Astrocyte (in vitro differentiated cells and primary cell): ENCODE data around the gene ZNF408. TPM values are rescaled to one million over a fixed set of nuclear protein-coding genes. Genes with fewer than 3 reads are reported as not detected.
A peak's percentile ranks its signal among the peaks of the same experiment; 100 is the strongest.

Source experiments
- DNase-seq: peaks from one replicate; pipeline ENCODE4 v3.0.0-alpha.2; 2010; ENCODE audit warnings: low read depth
- FAIRE-seq: peaks from 2 replicates; lab custom pipeline; 2011; peaks lifted over from hg19 to GRCh38; lab: Jason Lieb, UNC
- H2AFZ ChIP-seq: 2 replicates; pipeline ENCODE4 v1.6.0; 2012; ENCODE audit warnings: low read depth, low read length, inconsistent platforms
- H3K27ac ChIP-seq: 2 replicates; pipeline ENCODE4 v1.5.1; 2011; ENCODE audit warnings: low read depth, low read length, inconsistent platforms
- H3K27me3 ChIP-seq: 2 replicates; pipeline ENCODE4 v1.6.0; 2011; ENCODE audit warnings: low read length, inconsistent platforms; ENCODE audit not compliant: insufficient read depth
- H3K36me3 ChIP-seq: 2 replicates; pipeline ENCODE4 v1.5.1; 2011; ENCODE audit warnings: low read length, inconsistent platforms; ENCODE audit not compliant: insufficient read depth
- H3K4me1 ChIP-seq: 2 replicates; pipeline ENCODE4 v1.5.1; 2011; ENCODE audit warnings: low read length, inconsistent platforms; ENCODE audit not compliant: insufficient read depth
- H3K4me2 ChIP-seq: 2 replicates; pipeline ENCODE4 v1.6.0; 2012; ENCODE audit warnings: low read length, inconsistent platforms
- H3K4me3 ChIP-seq: 2 replicates; pipeline ENCODE4 v1.5.1; 2011; ENCODE audit warnings: low read depth, mild to moderate bottlenecking, low read length, inconsistent platforms; ENCODE audit not compliant: insufficient read depth
- H3K79me2 ChIP-seq: 2 replicates; pipeline ENCODE4 v1.6.0; 2012; ENCODE audit warnings: mild to moderate bottlenecking, low read length, inconsistent platforms; ENCODE audit not compliant: insufficient read depth
- H3K9ac ChIP-seq: 2 replicates; pipeline ENCODE4 v1.6.0; 2012; ENCODE audit warnings: mild to moderate bottlenecking, low read length, inconsistent platforms
- H3K9me3 ChIP-seq: 2 replicates; pipeline ENCODE4 v1.5.1; 2012; ENCODE audit warnings: low read depth, mild to moderate bottlenecking, low read length, inconsistent platforms; ENCODE audit not compliant: insufficient read depth
- H4K20me1 ChIP-seq: 2 replicates; pipeline ENCODE4 v1.6.0; 2012; ENCODE audit warnings: low read length, inconsistent platforms; ENCODE audit not compliant: insufficient read depth
- H3K27ac Mint-ChIP-seq: one replicate; pipeline ENCODE4 v1.8.0; 2021; ENCODE audit warnings: mild to moderate bottlenecking, mixed read lengths; ENCODE audit not compliant: unreplicated experiment
- H3K27me3 Mint-ChIP-seq: one replicate; pipeline ENCODE4 v1.8.0; 2021; ENCODE audit warnings: low read depth, mixed read lengths; ENCODE audit not compliant: unreplicated experiment
- H3K36me3 Mint-ChIP-seq: one replicate; pipeline ENCODE4 v1.8.0; 2021; ENCODE audit warnings: low read depth, mixed read lengths; ENCODE audit not compliant: unreplicated experiment
- H3K4me1 Mint-ChIP-seq: one replicate; pipeline ENCODE4 v1.8.0; 2021; ENCODE audit warnings: low read depth, mixed read lengths; ENCODE audit not compliant: unreplicated experiment
- H3K4me3 Mint-ChIP-seq: one replicate; pipeline ENCODE4 v1.8.0; 2021; ENCODE audit warnings: mild to moderate bottlenecking, moderate library complexity, mixed read lengths; ENCODE audit not compliant: unreplicated experiment
- H3K9me3 Mint-ChIP-seq: one replicate; pipeline ENCODE4 v1.8.0; 2021; ENCODE audit warnings: mild to moderate bottlenecking, mixed read lengths; ENCODE audit not compliant: unreplicated experiment
- EZH2 ChIP-seq: IDR thresholded peaks from 2 replicates; pipeline ENCODE4 v1.6.1; 2012; ENCODE audit warnings: mild to moderate bottlenecking, low read length, inconsistent platforms; ENCODE audit not compliant: insufficient read depth
- total RNA-seq: library from RNA; stranded (reverse); gene quantifications from 2 replicates; pipeline ENCODE4 v1.2.1, GENCODE V29; 2021
- TF ChIP-seq, protein P1 (sequence below): IDR thresholded peaks from 2 replicates; pipeline ENCODE4 v1.5.1; 2011; ENCODE audit warnings: low read depth, mild to moderate bottlenecking, inconsistent platforms, low read length, moderate library complexity; ENCODE audit not compliant: insufficient read depth

Gene ZNF408
- total RNA-seq, 1 donor from 2014 or later: 18.3 TPM

DNA sequence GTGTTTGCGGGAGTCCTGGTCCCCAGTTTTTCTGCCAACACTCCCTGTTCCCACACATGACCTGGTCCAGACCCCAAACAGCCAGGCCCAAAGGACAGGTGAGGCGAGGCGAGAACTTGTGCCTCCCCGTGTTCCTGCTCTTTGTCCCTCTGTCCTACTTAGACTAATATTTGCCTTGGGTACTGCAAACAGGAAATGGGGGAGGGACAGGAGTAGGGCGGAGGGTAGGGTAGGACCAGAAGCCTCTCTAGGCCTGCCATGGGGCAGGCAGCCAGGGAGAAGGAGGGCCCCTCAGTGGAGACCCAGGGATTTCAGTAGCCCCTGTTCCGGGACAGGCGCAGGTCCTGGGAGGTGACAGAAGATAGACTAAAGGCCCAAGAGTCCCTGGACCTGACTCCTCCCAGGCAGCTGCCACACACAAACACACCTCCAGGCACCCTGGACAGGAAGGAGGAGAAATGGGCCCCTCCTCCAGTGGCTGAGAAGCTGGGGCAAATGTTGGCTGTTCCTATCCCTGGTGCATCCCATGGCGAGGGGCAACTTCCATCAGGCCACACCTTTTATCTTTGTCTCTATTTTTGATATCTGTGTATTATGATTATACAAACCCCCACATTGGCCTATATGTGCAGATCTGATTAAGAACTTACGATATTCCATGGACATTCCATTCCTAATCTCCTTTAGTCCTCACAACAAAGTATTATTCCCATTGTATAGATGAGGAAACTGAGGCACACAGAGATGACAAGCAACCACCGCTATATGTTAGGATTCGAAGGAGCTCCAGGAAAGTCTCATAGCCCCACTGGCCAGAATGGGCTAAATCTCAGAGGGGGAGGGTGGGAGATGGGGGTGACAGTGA is 17.6 kb downstream of the ZNF408 start:
- H3K9ac ChIP-seq: no peak overlapping the region
- Mint-ChIP-seq H3K4me3 (no peak overlapping the region), H3K27me3 (no peaks in the 10 kb centered on the region), H3K36me3 (peaks cover 3% of the 10 kb centered on the region), H3K27ac (no peak overlapping the region), H3K4me1 (peaks cover 9% of the 10 kb centered on the region), H3K9me3 (no peaks in the 10 kb centered on the region)
- H2AFZ ChIP-seq: peak overlapping the region; percentile 47
- FAIRE-seq (no peak), DNase-seq (no peak)
- no peaks in the 10 kb centered on the region for H3K9me3 ChIP-seq
- no peaks in the 10 kb centered on the region for H3K36me3 ChIP-seq
- peaks cover 19% of the 10 kb centered on the region for H3K4me1 ChIP-seq
- H3K4me2 ChIP-seq: no peak overlapping the region
- no peak overlapping the region for H3K27ac ChIP-seq
- no peaks in the 10 kb centered on the region for H3K27me3 ChIP-seq
- no peak for TF ChIP-seq EZH2
- TF ChIP-seq, protein P1, sequence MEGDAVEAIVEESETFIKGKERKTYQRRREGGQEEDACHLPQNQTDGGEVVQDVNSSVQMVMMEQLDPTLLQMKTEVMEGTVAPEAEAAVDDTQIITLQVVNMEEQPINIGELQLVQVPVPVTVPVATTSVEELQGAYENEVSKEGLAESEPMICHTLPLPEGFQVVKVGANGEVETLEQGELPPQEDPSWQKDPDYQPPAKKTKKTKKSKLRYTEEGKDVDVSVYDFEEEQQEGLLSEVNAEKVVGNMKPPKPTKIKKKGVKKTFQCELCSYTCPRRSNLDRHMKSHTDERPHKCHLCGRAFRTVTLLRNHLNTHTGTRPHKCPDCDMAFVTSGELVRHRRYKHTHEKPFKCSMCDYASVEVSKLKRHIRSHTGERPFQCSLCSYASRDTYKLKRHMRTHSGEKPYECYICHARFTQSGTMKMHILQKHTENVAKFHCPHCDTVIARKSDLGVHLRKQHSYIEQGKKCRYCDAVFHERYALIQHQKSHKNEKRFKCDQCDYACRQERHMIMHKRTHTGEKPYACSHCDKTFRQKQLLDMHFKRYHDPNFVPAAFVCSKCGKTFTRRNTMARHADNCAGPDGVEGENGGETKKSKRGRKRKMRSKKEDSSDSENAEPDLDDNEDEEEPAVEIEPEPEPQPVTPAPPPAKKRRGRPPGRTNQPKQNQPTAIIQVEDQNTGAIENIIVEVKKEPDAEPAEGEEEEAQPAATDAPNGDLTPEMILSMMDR: no peak
- H4K20me1 ChIP-seq: no peaks in the 10 kb centered on the region
- no peaks in the 10 kb centered on the region for H3K79me2 ChIP-seq
- H3K4me3 ChIP-seq: no peak overlapping the region

DNA sequence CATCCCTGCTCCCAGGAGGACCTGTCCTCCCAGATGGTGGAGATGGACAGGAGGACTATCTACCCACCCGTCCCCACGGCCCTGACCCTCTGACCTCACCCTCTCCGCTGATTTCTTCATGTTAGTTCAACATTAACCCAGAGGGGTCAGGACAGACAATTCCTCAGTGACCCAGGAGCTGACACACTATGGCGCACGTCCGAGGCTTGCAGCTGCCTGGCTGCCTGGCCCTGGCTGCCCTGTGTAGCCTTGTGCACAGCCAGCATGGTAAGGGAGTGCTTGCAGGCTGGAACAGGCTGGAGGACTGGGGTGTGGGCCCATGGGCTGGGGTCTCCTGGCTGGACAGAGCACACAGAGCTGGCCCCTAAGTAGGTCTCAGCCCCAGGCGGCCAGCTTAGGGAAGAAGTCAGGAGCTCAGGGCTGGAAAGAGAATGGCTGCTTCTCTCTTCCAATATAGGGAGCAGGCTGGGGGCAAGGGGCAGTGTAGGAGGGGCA is 18.3 kb downstream of the ZNF408 start, which contains the start of gene F2:
TSS of gene F2 (plus strand) at position 166 of the 495 bp plus-strand sequence. CDS start at position 189, 23 bp downstream.
- H3K27me3 Mint-ChIP-seq: no peaks in the 10 kb centered on the region
- Histone ChIP-seq H3K4me1 (peaks cover 15% of the 10 kb centered on the region), H3K27me3 (no peaks in the 10 kb centered on the region), H2AFZ (peak within 1 kb of the TSS; percentile 47), H3K27ac (no peak within 1 kb of the TSS), H3K9me3 (no peaks in the 10 kb centered on the region), H3K4me3 (no peak within 1 kb of the TSS), H3K9ac (no peak within 1 kb of the TSS), H3K4me2 (no peak within 1 kb of the TSS), H3K79me2 (no peaks in the 10 kb centered on the region), H4K20me1 (no peaks in the 10 kb centered on the region), H3K36me3 (no peaks in the 10 kb centered on the region)
- no peaks in the 10 kb centered on the region for H3K9me3 Mint-ChIP-seq
- H3K4me1 Mint-ChIP-seq: peaks cover 13% of the 10 kb centered on the region
- TF ChIP-seq, protein P1: no peak
- TF ChIP-seq EZH2: no peak
- DNase-seq (no peak), FAIRE-seq (no peak)
- H3K27ac Mint-ChIP-seq: no peak within 1 kb of the TSS
- peaks cover 3% of the 10 kb centered on the region for H3K36me3 Mint-ChIP-seq
- H3K4me3 Mint-ChIP-seq: no peak within 1 kb of the TSS
